HG03108 (cell line): Measurements from ENCODE around the gene FLG.
A peak's percentile ranks its signal among the peaks of the same experiment; 100 is the strongest.
"Not testable (repeated sequence)": the region's sequence is repeated elsewhere in the genome, so short reads cannot be mapped to it uniquely, and the experiment has no call there.

Source experiments
- ATAC-seq: cut with Tn5 transposase; IDR thresholded peaks from one replicate; pipeline ENCODE4 v1.9.1; 2021; ENCODE audit warnings: moderate library complexity; ENCODE audit not compliant: unreplicated experiment

Gene FLG

GRCh38 chr1:152325111-152325510, at the start of gene FLG:
Gene FLG (minus strand): TSS chr1:152325239. CDS start chr1:152315456, 9,783 bp downstream.
- no peak for ATAC-seq

- ATAC-seq: no peak
Measured at GRCh38 chr1:152374451-152374850, 49.4 kb upstream of the FLG start.

- ATAC-seq: no peak
Measured at GRCh38 chr1:152372672-152373071, 47.6 kb upstream of the FLG start.

GRCh38 chr1:152367436-152367835, 42.4 kb upstream of the FLG start:
- no peak for ATAC-seq

GRCh38 chr1:152359906-152360305, 34.9 kb upstream of the FLG start, which contains the start of gene FLG2:
Gene FLG2 (minus strand): TSS chr1:152360006. CDS start chr1:152358884, 1,122 bp downstream.
- ATAC-seq: no peak

- ATAC-seq: no peak
Measured at GRCh38 chr1:152356736-152357135, 31.7 kb upstream of the FLG start.

- ATAC-seq: no peak
Measured at GRCh38 chr1:152349611-152350010, 24.6 kb upstream of the FLG start.

GRCh38 chr1:152348447-152348846, 23.4 kb upstream of the FLG start:
- ATAC-seq: no peak

GRCh38 chr1:152347116-152347728, 22.2 kb upstream of the FLG start:
- ATAC-seq: peak; percentile 54

GRCh38 chr1:152344438-152344837, 19.4 kb upstream of the FLG start:
- no peak for ATAC-seq

- no peak for ATAC-seq
Measured at GRCh38 chr1:152343006-152343405, 18.0 kb upstream of the FLG start.

- no peak for ATAC-seq
Measured at GRCh38 chr1:152335399-152335798, 10.4 kb upstream of the FLG start.

- ATAC-seq: no peak
Measured at GRCh38 chr1:152328801-152329391, 3.9 kb upstream of the FLG start.

- ATAC-seq: no peak
Measured at GRCh38 chr1:152313970-152314369, 11.1 kb downstream of the FLG start.

- ATAC-seq: no peak
Measured at GRCh38 chr1:152313319-152313801, 11.7 kb downstream of the FLG start.

- not testable (repeated sequence) for ATAC-seq
Measured at GRCh38 chr1:152312169-152312568, 12.9 kb downstream of the FLG start.

GRCh38 chr1:152309955-152310354, 15.1 kb downstream of the FLG start:
- ATAC-seq: no peak

GRCh38 chr1:152309320-152309901, 15.6 kb downstream of the FLG start:
- ATAC-seq: not testable (repeated sequence)

- not testable (repeated sequence) for ATAC-seq
Measured at GRCh38 chr1:152308758-152309157, 16.3 kb downstream of the FLG start.

GRCh38 chr1:152307970-152308369, 17.1 kb downstream of the FLG start:
- not testable (repeated sequence) for ATAC-seq

GRCh38 chr1:152306123-152306522, 18.9 kb downstream of the FLG start:
- not testable (repeated sequence) for ATAC-seq

- ATAC-seq: not testable (repeated sequence)
Measured at GRCh38 chr1:152304773-152305172, 20.3 kb downstream of the FLG start.
